ENCODE results near the gene GJB5. TPM values are rescaled to one million over a fixed set of nuclear protein-coding genes. Genes with fewer than 3 reads are reported as not detected.

The GJB5 gene
- polyA plus RNA-seq, 3 donors: 0.45 to 0.63 TPM; not detected in 1

- no peak for DNase-seq
These were observed 20.1 kb downstream of the GJB5 start for GRCh38 chr1:34774957-34775356.

GRCh38 chr1:34776911-34777310, 22.1 kb downstream of the GJB5 start:
- no peak for DNase-seq

- DNase-seq: no peak
These were observed 22.9 kb downstream of the GJB5 start for GRCh38 chr1:34777519-34778321.

GRCh38 chr1:34778381-34778780, 23.5 kb downstream of the GJB5 start:
- DNase-seq: no peak

- no peak for DNase-seq
These were observed 24.2 kb downstream of the GJB5 start for GRCh38 chr1:34779005-34779404.

- DNase-seq: no peak
These were observed 24.7 kb downstream of the GJB5 start for GRCh38 chr1:34779526-34779925.

- no peak for DNase-seq
These were observed 25.1 kb downstream of the GJB5 start for GRCh38 chr1:34779962-34780361.

- DNase-seq: no peak
These were observed 25.7 kb downstream of the GJB5 start for GRCh38 chr1:34780528-34780927.

GRCh38 chr1:34781071-34781843, 26.4 kb downstream of the GJB5 start, which contains the start of gene GJB3:
Gene GJB3 (plus strand): TSS chr1:34781214. CDS start chr1:34784763, 3,549 bp downstream.
- no peak for DNase-seq

GRCh38 chr1:34781844-34782391, 27.1 kb downstream of the GJB5 start:
- DNase-seq: no peak

GRCh38 chr1:34784751-34785221, 29.9 kb downstream of the GJB5 start:
- no peak for DNase-seq

GRCh38 chr1:34785231-34785874, 30.5 kb downstream of the GJB5 start:
- DNase-seq: no peak

GRCh38 chr1:34785875-34786470, 31.1 kb downstream of the GJB5 start:
- no peak for DNase-seq

GRCh38 chr1:34786521-34787325, 31.9 kb downstream of the GJB5 start:
- DNase-seq: peak; percentile 58

- DNase-seq: no peak
These were observed 32.9 kb downstream of the GJB5 start for GRCh38 chr1:34787461-34788420.

GRCh38 chr1:34790985-34791384, 36.1 kb downstream of the GJB5 start:
- DNase-seq: no peak

GRCh38 chr1:34792424-34792823, 37.6 kb downstream of the GJB5 start:
- DNase-seq: no peak

GRCh38 chr1:34792868-34793727, 38.3 kb downstream of the GJB5 start, which contains the start of gene GJA4:
Gene GJA4 (plus strand): TSS chr1:34792999. CDS start chr1:34794214, 1,215 bp downstream.
- no peak for DNase-seq
